ENCODE results near the gene CORO2A.

DNA sequence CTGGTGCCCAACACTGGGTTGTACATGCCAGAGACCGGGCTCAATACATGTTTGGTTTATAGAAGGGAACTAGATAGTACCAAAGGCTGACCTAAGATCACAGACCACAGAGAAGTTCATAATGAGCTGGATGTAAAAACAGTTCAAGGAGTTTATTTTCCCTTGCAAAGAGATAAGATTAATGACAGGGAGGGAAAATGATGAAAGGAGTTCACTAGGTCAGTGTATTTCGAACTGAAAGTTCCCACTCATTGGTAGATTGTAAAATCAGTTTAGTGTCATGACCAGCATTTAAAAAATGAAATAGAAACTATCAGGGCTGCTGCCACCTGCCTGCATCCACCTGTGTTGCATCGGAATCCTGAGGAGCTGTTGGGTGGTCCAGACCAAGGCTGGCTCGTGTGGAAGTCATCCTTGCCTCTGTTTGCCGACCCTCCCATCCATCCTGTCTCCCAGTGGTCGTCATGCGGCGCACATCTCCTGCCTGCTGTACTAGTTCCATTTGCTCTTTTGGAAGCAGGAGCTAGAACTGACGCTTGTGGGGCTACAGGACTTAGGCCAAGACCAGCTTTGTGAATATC, 41.9 kb upstream of the CORO2A start:
- TF ChIP-seq POLR2A (IDR thresholded peaks at IDR 0.05), result no peak
- TF ChIP-seq, protein P1, sequence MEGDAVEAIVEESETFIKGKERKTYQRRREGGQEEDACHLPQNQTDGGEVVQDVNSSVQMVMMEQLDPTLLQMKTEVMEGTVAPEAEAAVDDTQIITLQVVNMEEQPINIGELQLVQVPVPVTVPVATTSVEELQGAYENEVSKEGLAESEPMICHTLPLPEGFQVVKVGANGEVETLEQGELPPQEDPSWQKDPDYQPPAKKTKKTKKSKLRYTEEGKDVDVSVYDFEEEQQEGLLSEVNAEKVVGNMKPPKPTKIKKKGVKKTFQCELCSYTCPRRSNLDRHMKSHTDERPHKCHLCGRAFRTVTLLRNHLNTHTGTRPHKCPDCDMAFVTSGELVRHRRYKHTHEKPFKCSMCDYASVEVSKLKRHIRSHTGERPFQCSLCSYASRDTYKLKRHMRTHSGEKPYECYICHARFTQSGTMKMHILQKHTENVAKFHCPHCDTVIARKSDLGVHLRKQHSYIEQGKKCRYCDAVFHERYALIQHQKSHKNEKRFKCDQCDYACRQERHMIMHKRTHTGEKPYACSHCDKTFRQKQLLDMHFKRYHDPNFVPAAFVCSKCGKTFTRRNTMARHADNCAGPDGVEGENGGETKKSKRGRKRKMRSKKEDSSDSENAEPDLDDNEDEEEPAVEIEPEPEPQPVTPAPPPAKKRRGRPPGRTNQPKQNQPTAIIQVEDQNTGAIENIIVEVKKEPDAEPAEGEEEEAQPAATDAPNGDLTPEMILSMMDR (IDR thresholded peaks at IDR 0.05), result no peak
- no peak for TF ChIP-seq EP300 (IDR thresholded peaks at IDR 0.05)
